Adrenal gland (tissue), 12 donors: Measurements from ENCODE around the gene PIGT. TPM values are rescaled to one million over a fixed set of nuclear protein-coding genes. Genes with fewer than 3 reads are reported as not detected.
A peak's percentile ranks its signal among the peaks of the same experiment; 100 is the strongest.

ENCODE experiments used
- DNase-seq, 7 donors: peaks; one replicate each; pipeline ENCODE4 v3.0.0-alpha.2; 2019 to 2020
- H3K27ac ChIP-seq, 5 donors: fragments of 200-600 bp; sonication (generic) in 4 of 5; 1 replicate in 3 of 5; 2 replicates in 2 of 5; pipeline versions ENCODE4 v1.5.1 to v1.8.0; 2016 to 2020; ENCODE audit warnings: mild to moderate bottlenecking in 1 of 5
- H3K27me3 ChIP-seq: fragments of 200-600 bp; 2 replicates; pipeline ENCODE4 v1.8.0; 2021
- H3K36me3 ChIP-seq, 2 donors: fragments of 200-600 bp; replicated peaks in 1 of 2; 1 replicate in 1 of 2; 2 replicates in 1 of 2; pipeline versions ENCODE4 v1.5.1 to v1.8.0; 2018 to 2022
- H3K4me1 ChIP-seq, 2 donors: fragments of 200-600 bp; replicated peaks in 1 of 2; 1 replicate in 1 of 2; 2 replicates in 1 of 2; pipeline versions ENCODE4 v1.5.1 to v1.8.0; 2018 to 2021
- H3K4me3 ChIP-seq, 4 donors: fragments of 200-600 bp; sonication (generic) in 3 of 4; one replicate each; pipeline ENCODE4 v1.5.1; 2016 to 2018
- H3K9me3 ChIP-seq, 3 donors: fragments of 200-600 bp; sonication (generic) in 1 of 3; replicated peaks in 1 of 3; 1 replicate in 2 of 3; 2 replicates in 1 of 3; pipeline versions ENCODE4 v1.5.1 to v1.8.0; 2016 to 2021
- CTCF ChIP-seq, 6 experiments: fragments of 450-650 bp in 4 of 6; fragments of 200-600 bp in 2 of 6; sonication (generic) in 1 of 6; IDR thresholded peaks; 1 replicate in 5 of 6; 2 replicates in 1 of 6; pipeline versions ENCODE4 v1.5.1 to v1.8.0; 2016 to 2021; ENCODE audit warnings: antibody characterized with exemption in 6 of 6, mild to moderate bottlenecking in 2 of 6, moderate library complexity in 1 of 6
- POLR2A ChIP-seq, 2 donors: fragments of 450-650 bp; IDR thresholded peaks; one replicate each; pipeline ENCODE4 v1.6.1; 2017; ENCODE audit warnings: antibody characterized with exemption in 2 of 2, mild to moderate bottlenecking in 2 of 2, moderate library complexity in 1 of 2
- WGBS, 4 donors: extraction: QIAGEN DNeasy Blood & Tissue Kit in 2 of 4; methylation state at CpG; one replicate each; pipeline versions ENCODE4 v1.1.5 to v1.1.7; 2013 to 2017; 5-methylcytosine and 5-hydroxymethylcytosine counted together
- intact Hi-C, 2 donors: fragments of 100-400 bp; cut with DNase I; formaldehyde crosslinking; loops; one replicate each; pipeline versions ENCODE4 v1.14.1 to v1.15.0; 2022 to 2023
- polyA plus RNA-seq, 3 donors: library from polyadenylated mRNA; stranded (reverse); fragments of 200-250 nt in 2 of 3; fragments of 350-450 nt in 1 of 3; fragmentation: Illumina TruSeq in 1 of 3; extraction: RNeasy Lipid Tissue Mini Kit (QIAGEN cat#74804) in 1 of 3; gene quantifications; one replicate each; pipeline ENCODE4 v1.2.3, GENCODE V29; 2013 to 2014
- total RNA-seq, 9 donors: library from RNA; depleted of rRNA in 4 of 9; stranded (reverse); fragments of >200 nt in 4 of 9; fragments of 120-200 nt in 1 of 9; fragmentation: NEBNext Ultra II Directional in 1 of 9; extraction: Animal tissue kit (Norgen Biotek cat#: 25700) in 1 of 9; gene quantifications; one replicate each; pipeline versions ENCODE4 v1.1.0 to v1.2.4, GENCODE V29; 2013 to 2023
- donor health status: healthy with polysubstance abuse.
- donor health status: Bipolar disorder and iron deficiency.
- donor health status: DM: yes; HTN: yes; CAD: no.
- donor health status: DM: no; HTN: no; CAD: no.
- donor health status: DM: no; HTN: no; CAD: no.
- donor health status: DM: yes; HTN: yes; CAD: no.

PIGT gene
- total and polyA plus RNA-seq, 12 donors: 45.2 to 202 (median 109) TPM

- no peaks in the 10 kb centered on the region for H3K27me3 ChIP-seq
- H3K4me3 ChIP-seq: no peak overlapping the region
- peak overlapping the region in 1 of 5 donors; percentile 29 for H3K27ac ChIP-seq
- intact Hi-C loops: no loop called here
- H3K4me1 ChIP-seq: peaks cover 0 to 11% of the 10 kb centered on the region in 2 donors
- TF ChIP-seq CTCF (IDR thresholded peaks at IDR 0.05) (no peak), POLR2A (IDR thresholded peaks at IDR 0.05) (no peak)
- H3K36me3 ChIP-seq: peaks cover 0 to 23% of the 10 kb centered on the region in 2 donors
- no peaks in the 10 kb centered on the region for H3K9me3 ChIP-seq
- WGBS, 4 donors: 88 to 95% (median 93%) methylated on average over 11 of the region's 11 CpGs
- no peak for DNase-seq
Measured at GRCh38 chr20:45366631-45367030, 49.3 kb upstream of the PIGT start.

DNA sequence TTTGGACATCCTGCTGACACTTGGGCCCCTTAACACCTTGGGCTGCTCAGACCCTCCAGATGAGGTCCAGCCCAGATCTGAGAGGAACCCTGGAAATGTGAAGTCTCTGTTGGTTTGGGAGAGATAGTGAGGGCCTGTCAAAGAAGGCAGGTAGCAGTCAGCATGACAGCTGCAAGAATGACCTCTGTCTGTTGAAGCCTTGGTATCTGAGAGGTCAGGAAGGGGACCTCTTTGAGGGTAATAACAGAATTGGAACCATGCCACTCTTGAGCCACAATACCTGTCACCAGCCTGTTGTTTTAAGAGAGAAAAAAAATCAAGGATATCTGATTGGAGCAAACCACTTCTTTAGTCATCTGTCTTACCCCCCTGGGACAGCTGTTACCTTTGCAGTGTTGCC lies 48.8 kb upstream of the PIGT start:
- DNase-seq: no peak
- Histone ChIP-seq H3K27ac (peak overlapping the region in 1 of 5 donors; percentile 29), H3K9me3 (no peaks in the 10 kb centered on the region), H3K36me3 (peaks cover 0 to 23% of the 10 kb centered on the region in 2 donors), H3K4me1 (peaks cover 0 to 11% of the 10 kb centered on the region in 2 donors), H3K27me3 (no peaks in the 10 kb centered on the region), H3K4me3 (no peak overlapping the region)
- intact Hi-C loops: no loop called here
- TF ChIP-seq CTCF (IDR thresholded peaks at IDR 0.05) (no peak), POLR2A (IDR thresholded peaks at IDR 0.05) (no peak)

DNA sequence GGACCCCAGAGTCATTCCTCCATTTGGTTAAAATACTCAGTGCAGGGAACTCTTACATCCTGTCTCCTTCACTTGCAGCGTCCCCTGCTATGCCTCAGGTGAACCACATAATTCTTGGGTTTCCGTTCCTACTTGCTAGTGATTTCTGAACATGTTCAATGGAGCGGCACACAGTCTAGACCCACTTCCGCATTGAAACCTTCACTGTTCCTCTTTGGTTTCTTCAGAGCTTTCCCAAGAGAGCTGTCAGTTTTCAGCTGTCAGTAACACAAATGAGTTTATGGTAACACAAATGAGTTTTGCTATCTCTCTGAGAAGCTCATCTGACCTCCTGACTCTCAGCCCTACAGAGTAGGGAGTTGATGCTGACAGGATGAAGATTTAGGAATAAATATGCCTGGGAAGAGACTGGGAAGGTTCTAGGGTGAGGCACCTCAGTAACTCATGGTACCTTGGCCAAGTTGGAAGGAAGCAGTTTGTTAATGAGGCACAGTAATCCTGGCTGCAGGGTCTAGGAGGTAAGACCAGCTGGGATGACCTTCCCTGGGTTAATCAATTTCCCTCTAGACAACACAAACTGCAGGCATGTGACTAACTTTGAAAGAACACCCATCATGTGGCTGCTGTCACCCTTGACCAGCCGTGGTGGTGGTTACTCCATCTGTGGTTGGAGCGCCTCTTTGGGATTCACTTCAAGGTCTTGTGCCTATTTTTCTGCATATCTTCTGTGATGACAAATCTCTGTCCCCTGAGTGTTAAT lies 47.5 kb upstream of the PIGT start:
- Histone ChIP-seq H3K9me3 (no peaks in the 10 kb centered on the region), H3K4me3 (no peak overlapping the region), H3K27me3 (no peaks in the 10 kb centered on the region), H3K4me1 (peaks cover 0 to 13% of the 10 kb centered on the region in 2 donors), H3K27ac (peak overlapping the region in 1 of 5 donors; percentile 61), H3K36me3 (peaks cover 0 to 23% of the 10 kb centered on the region in 2 donors)
- peak in 2 of 7 donors; percentile 45 to 46 for DNase-seq
- no peak for TF ChIP-seq POLR2A (IDR thresholded peaks at IDR 0.05)
- no peak for TF ChIP-seq CTCF (IDR thresholded peaks at IDR 0.05)
- intact Hi-C loops: no loop called here
- WGBS, 4 donors: 60 to 70% (median 65%) methylated on average over 6 of the region's 6 CpGs

- intact Hi-C loops: loop anchor here (5.0 kb wide), 3 partner anchors 43 to 62 kb away; no protein-coding TSS in a partner anchor
- Histone ChIP-seq H3K4me1 (peaks cover 0 to 10% of the 10 kb centered on the region in 2 donors), H3K4me3 (no peak overlapping the region), H3K9me3 (no peaks in the 10 kb centered on the region), H3K27ac (no peak overlapping the region), H3K27me3 (no peaks in the 10 kb centered on the region), H3K36me3 (peaks cover 0 to 23% of the 10 kb centered on the region in 2 donors)
- TF ChIP-seq POLR2A (IDR thresholded peaks at IDR 0.05) (no peak), CTCF (IDR thresholded peaks at IDR 0.05) (no peak)
- WGBS, 4 donors: 65 to 79% (median 78%) methylated on average over 3 of the region's 3 CpGs
- no peak for DNase-seq
Measured at GRCh38 chr20:45370571-45371160, 45.3 kb upstream of the PIGT start.
